Omental fat pad (tissue), 4 donors: ENCODE results near the gene CTSO. TPM values are rescaled to one million over a fixed set of nuclear protein-coding genes. Genes with fewer than 3 reads are reported as not detected.

ENCODE experiments used
- ATAC-seq: fragments of 150-250 bp; one replicate; pipeline ENCODE4 v1.9.1; 2016; ENCODE audit warnings: mild to moderate bottlenecking, moderate library complexity; ENCODE audit not compliant: low FRiP score
- DNase-seq: peaks from one replicate; pipeline ENCODE4 v3.0.0-alpha.2; 2019; ENCODE audit warnings: low spot score
- CTCF ChIP-seq, 3 donors: fragments of 450-650 bp; IDR thresholded peaks; one replicate each; pipeline ENCODE4 v1.5.1; 2016 to 2017; ENCODE audit warnings: antibody characterized with exemption in 3 of 3, mild to moderate bottlenecking in 3 of 3, moderate library complexity in 2 of 3
- total RNA-seq, 4 donors: library from RNA; depleted of rRNA; stranded (reverse); fragments of >200 nt; gene quantifications; one replicate each; pipeline ENCODE4 v1.1.0, GENCODE V29; 2016

Gene CTSO
- total RNA-seq, 4 donors from 2014 or later: 15.3 to 47.1 (median 20.9) TPM

GRCh38 chr4:155978810-155979209, 25.1 kb upstream of the CTSO start:
- no peak for TF ChIP-seq CTCF (IDR thresholded peaks at IDR 0.05)
- DNase-seq (no peak), ATAC-seq (no peak)

DNA sequence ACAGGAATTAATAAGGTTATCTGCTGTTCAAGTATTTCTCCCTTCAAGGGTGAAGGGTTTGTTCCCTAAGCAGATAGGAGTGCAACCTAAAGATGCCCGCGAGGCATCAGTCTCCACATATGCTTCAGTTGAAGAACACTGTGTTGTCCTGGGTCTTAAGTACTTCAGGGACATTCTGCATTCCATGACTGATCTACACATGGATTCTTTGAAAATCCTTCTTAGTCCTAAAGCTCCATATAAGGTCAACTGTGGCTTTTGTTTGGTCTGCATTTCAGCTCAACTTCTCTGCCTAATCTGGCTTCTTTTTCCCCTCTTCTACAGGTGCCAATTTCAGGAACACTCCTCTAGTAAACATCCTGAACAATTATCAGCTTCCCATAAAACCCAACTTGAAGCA, 21.8 kb upstream of the CTSO start:
- no peak for ATAC-seq
- TF ChIP-seq CTCF (IDR thresholded peaks at IDR 0.05): no peak
- no peak for DNase-seq

- TF ChIP-seq CTCF (IDR thresholded peaks at IDR 0.05): no peak
- DNase-seq (no peak), ATAC-seq (no peak)
Observed at GRCh38 chr4:155974996-155975395, 21.3 kb upstream of the CTSO start.

DNA sequence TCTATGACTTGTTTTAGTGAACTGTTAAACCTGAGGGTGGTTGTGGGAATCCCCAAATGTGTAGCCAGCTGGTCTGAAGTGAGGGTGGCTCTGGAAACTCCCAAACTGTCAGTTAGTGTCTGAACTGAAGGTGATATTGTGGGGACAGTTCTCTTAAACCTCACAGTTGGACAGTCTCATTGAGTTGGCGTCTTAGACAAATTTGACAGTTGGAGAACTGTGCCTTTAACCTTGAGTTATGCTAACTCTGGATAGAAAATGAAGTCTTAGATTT, 20.7 kb upstream of the CTSO start:
- no peak for TF ChIP-seq CTCF (IDR thresholded peaks at IDR 0.05)
- ATAC-seq: no peak
- DNase-seq: no peak

DNA sequence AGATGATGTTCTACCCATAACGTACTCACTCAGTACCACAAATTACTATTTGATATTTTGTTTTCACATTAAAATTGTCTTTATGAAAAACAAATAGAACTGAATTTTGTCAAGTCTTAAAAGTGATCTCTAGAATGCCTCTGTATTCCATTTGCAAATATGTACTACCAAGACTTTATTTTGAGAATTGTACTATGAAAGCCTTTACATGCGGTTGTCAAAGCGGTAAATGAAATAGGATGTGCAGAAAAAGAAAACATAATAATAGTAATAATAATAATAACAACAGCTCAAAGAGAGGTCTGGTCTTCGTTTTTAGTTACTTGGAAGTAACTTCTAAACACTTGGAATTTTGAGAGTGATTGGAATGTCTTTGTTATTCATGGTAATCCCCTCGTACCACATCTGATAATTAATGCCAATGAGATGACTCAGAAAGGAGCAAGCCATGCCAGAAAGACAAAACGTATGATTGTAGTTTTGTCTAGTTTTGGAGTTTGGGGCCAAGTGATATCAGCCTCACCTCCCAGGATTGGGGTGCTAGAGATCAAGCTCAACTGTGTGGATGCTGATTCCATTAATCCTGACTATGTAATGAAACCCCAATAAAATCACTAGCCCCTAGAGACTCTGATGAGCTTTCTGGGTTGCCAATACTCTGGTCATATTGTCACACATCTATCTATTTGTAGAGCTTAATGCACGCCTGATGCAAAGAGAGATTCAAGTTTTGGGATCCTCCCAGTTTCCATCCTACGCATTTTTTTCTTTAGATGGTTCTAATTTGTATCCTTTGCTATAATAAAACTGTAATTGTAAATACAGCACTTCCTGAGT, 20.2 kb upstream of the CTSO start:
- ATAC-seq: no peak
- no peak for DNase-seq
- no peak for TF ChIP-seq CTCF (IDR thresholded peaks at IDR 0.05)

DNA sequence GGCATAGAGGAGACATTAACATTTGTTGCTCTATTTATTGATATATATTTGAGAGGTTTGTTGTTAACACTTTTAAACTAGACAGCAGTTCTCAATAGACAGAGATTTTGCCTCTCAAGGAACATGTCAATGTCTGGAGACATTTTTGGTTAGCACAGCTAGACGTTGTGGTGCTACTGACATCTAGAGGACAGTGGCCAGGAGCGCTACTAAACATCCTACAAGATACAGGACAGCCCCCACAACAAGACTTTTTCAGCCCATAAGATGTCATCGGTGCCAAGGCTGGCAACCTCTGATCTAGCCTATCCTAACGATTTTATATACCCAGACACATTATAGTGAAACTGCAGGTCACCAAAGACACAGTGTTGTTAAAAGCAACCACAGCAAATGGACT, 18.4 kb upstream of the CTSO start:
- DNase-seq: no peak
- peak; percentile 58 for ATAC-seq

More for the DNA sequence above, 18.4 kb upstream of the CTSO start:
- no peak for TF ChIP-seq CTCF (IDR thresholded peaks at IDR 0.05)
